Vagina (tissue), 2 donors: ENCODE data around the gene NOP16. TPM values are rescaled to one million over a fixed set of nuclear protein-coding genes. Genes with fewer than 3 reads are reported as not detected.
A peak's percentile ranks its signal among the peaks of the same experiment; 100 is the strongest.

Source experiments
- DNase-seq, 2 donors: peaks; one replicate each; pipeline ENCODE4 v3.0.0-alpha.2; 2017; ENCODE audit errors: extremely low spot score in 2 of 2
- H3K27ac ChIP-seq: fragments of 200-600 bp; sonication (generic); one replicate; pipeline ENCODE4 v1.5.1; 2019
- H3K27me3 ChIP-seq: fragments of 200-600 bp; sonication (generic); one replicate; pipeline ENCODE4 v1.5.1; 2019
- H3K36me3 ChIP-seq, 2 donors: fragments of 200-600 bp; sonication (generic); one replicate each; pipeline ENCODE4 v1.5.1; 2017 to 2019
- H3K4me1 ChIP-seq: fragments of 200-600 bp; sonication (generic); one replicate; pipeline ENCODE4 v1.5.1; 2019
- H3K4me3 ChIP-seq, 2 donors: fragments of 200-600 bp; sonication (generic); 1 replicate in 1 of 2; 2 replicates in 1 of 2; pipeline ENCODE4 v1.5.1; 2016 to 2019
- H3K9me3 ChIP-seq: fragments of 200-600 bp; sonication (generic); one replicate; pipeline ENCODE4 v1.5.1; 2019
- CTCF ChIP-seq, 3 experiments: fragments of 450-650 bp in 2 of 3; fragments of 200-600 bp in 1 of 3; sonication (generic) in 1 of 3; IDR thresholded peaks; one replicate each; pipeline ENCODE4 v1.5.1; 2017 to 2019; ENCODE audit warnings: antibody characterized with exemption in 3 of 3, mild to moderate bottlenecking in 2 of 3, moderate library complexity in 2 of 3
- POLR2A ChIP-seq, 2 donors: fragments of 450-650 bp; IDR thresholded peaks; one replicate each; pipeline ENCODE4 v1.6.1; 2017; ENCODE audit warnings: antibody characterized with exemption in 2 of 2, mild to moderate bottlenecking in 2 of 2, moderate library complexity in 2 of 2
- POLR2AphosphoS5 ChIP-seq, 2 donors: sonication (generic); formaldehyde crosslinking; IDR thresholded peaks; one replicate each; pipeline ENCODE4 v1.9.0; 2017; ENCODE audit warnings: antibody characterized with exemption in 2 of 2, mild to moderate bottlenecking in 2 of 2, low read depth in 1 of 2; ENCODE audit not compliant: insufficient read depth in 1 of 2
- intact Hi-C: fragments of 100-400 bp; cut with DNase I; formaldehyde crosslinking; loops from one replicate; pipeline ENCODE4 v1.15.1; 2023
- total RNA-seq: library from RNA; depleted of rRNA; stranded (reverse); fragments of >200 nt; gene quantifications from one replicate; pipeline ENCODE4 v1.2.3, GENCODE V29; 2016

NOP16 gene
- total RNA-seq, 1 donor from 2014 or later = 48.6 TPM

GRCh38 chr5:176415240-176415951, 27.0 kb upstream of the NOP16 start:
- no peaks in the 10 kb centered on the region for H3K27me3 ChIP-seq
- peak overlapping the region; percentile 95 for H3K27ac ChIP-seq
- H3K4me3 ChIP-seq = peak overlapping the region; percentile 94 to 97
- TF ChIP-seq POLR2A (IDR thresholded peaks at IDR 0.05) = no peak
- TF ChIP-seq POLR2AphosphoS5 (IDR thresholded peaks at IDR 0.05; ENCODE audit: insufficient read depth in 1 of 2, low read depth in 1 of 2) = peak in 1 of 2 donors; percentile 54
- H3K9me3 ChIP-seq = no peaks in the 10 kb centered on the region
- H3K36me3 ChIP-seq = no peaks in the 10 kb centered on the region
- no peak for DNase-seq
- intact Hi-C loops = loop anchor here (5.0 kb wide), 1 partner anchor 127 kb away; no protein-coding TSS in a partner anchor
- peaks cover 61% of the 10 kb centered on the region for H3K4me1 ChIP-seq

GRCh38 chr5:176414704-176415103, 26.3 kb upstream of the NOP16 start:
- H3K9me3 ChIP-seq = no peaks in the 10 kb centered on the region
- H3K4me1 ChIP-seq = peaks cover 63% of the 10 kb centered on the region
- intact Hi-C loops = loop anchor here (5.0 kb wide), 1 partner anchor 128 kb away; no protein-coding TSS in a partner anchor
- DNase-seq = no peak
- peak overlapping the region; percentile 95 for H3K27ac ChIP-seq
- H3K36me3 ChIP-seq = peaks cover 0 to 2% of the 10 kb centered on the region in 2 donors
- peak overlapping the region; percentile 11 to 94 for H3K4me3 ChIP-seq
- H3K27me3 ChIP-seq = no peaks in the 10 kb centered on the region
- TF ChIP-seq CTCF (IDR thresholded peaks at IDR 0.05) (no peak), POLR2AphosphoS5 (IDR thresholded peaks at IDR 0.05; ENCODE audit: insufficient read depth in 1 of 2, low read depth in 1 of 2) (no peak), POLR2A (IDR thresholded peaks at IDR 0.05) (no peak)

GRCh38 chr5:176413709-176414191, 25.4 kb upstream of the NOP16 start:
- H3K4me1 ChIP-seq = peaks cover 67% of the 10 kb centered on the region
- H3K4me3 ChIP-seq = peak overlapping the region in 1 of 2 donors; percentile 94
- TF ChIP-seq POLR2AphosphoS5 (IDR thresholded peaks at IDR 0.05; ENCODE audit: insufficient read depth in 1 of 2, low read depth in 1 of 2) (no peak), CTCF (IDR thresholded peaks at IDR 0.05) (no peak), POLR2A (IDR thresholded peaks at IDR 0.05) (no peak)
- no peaks in the 10 kb centered on the region for H3K27me3 ChIP-seq
- peak overlapping the region; percentile 95 for H3K27ac ChIP-seq
- intact Hi-C loops = no loop called here
- no peaks in the 10 kb centered on the region for H3K9me3 ChIP-seq
- peaks cover 0 to 9% of the 10 kb centered on the region in 2 donors for H3K36me3 ChIP-seq
- DNase-seq = no peak

GRCh38 chr5:176413255-176413565, 24.8 kb upstream of the NOP16 start:
- no peaks in the 10 kb centered on the region for H3K27me3 ChIP-seq
- peak overlapping the region; percentile 95 for H3K27ac ChIP-seq
- TF ChIP-seq POLR2A (IDR thresholded peaks at IDR 0.05) (no peak), POLR2AphosphoS5 (IDR thresholded peaks at IDR 0.05; ENCODE audit: insufficient read depth in 1 of 2, low read depth in 1 of 2) (no peak), CTCF (IDR thresholded peaks at IDR 0.05) (no peak)
- peaks cover 73% of the 10 kb centered on the region for H3K4me1 ChIP-seq
- no peak for DNase-seq
- H3K36me3 ChIP-seq = peaks cover 0 to 14% of the 10 kb centered on the region in 2 donors
- no peaks in the 10 kb centered on the region for H3K9me3 ChIP-seq
- peak overlapping the region in 1 of 2 donors; percentile 94 for H3K4me3 ChIP-seq
- intact Hi-C loops = no loop called here

GRCh38 chr5:176412517-176413254, 24.3 kb upstream of the NOP16 start:
- H3K4me1 ChIP-seq = peaks cover 78% of the 10 kb centered on the region

More at GRCh38 chr5:176412517-176413254, 24.3 kb upstream of the NOP16 start:
- H3K27me3 ChIP-seq = no peaks in the 10 kb centered on the region
- H3K36me3 ChIP-seq = peaks cover 0 to 19% of the 10 kb centered on the region in 2 donors
- intact Hi-C loops = no loop called here
- peak overlapping the region in 1 of 2 donors; percentile 94 for H3K4me3 ChIP-seq
- H3K9me3 ChIP-seq = no peaks in the 10 kb centered on the region
- no peak for DNase-seq
- no peak for TF ChIP-seq POLR2AphosphoS5 (IDR thresholded peaks at IDR 0.05; ENCODE audit: insufficient read depth in 1 of 2, low read depth in 1 of 2)
- TF ChIP-seq POLR2A (IDR thresholded peaks at IDR 0.05) = no peak
- TF ChIP-seq CTCF (IDR thresholded peaks at IDR 0.05) = no peak
- H3K27ac ChIP-seq = peak overlapping the region; percentile 95
